Vagina (tissue), 2 donors: Measurements from ENCODE around the gene MUTYH.

Experiments
- CTCF ChIP-seq, 3 experiments: fragments of 450-650 bp in 2 of 3; fragments of 200-600 bp in 1 of 3; sonication (generic) in 1 of 3; IDR thresholded peaks; one replicate each; pipeline ENCODE4 v1.5.1; 2017 to 2019; ENCODE audit warnings: antibody characterized with exemption in 3 of 3, mild to moderate bottlenecking in 2 of 3, moderate library complexity in 2 of 3
- POLR2A ChIP-seq, 2 donors: fragments of 450-650 bp; IDR thresholded peaks; one replicate each; pipeline ENCODE4 v1.6.1; 2017; ENCODE audit warnings: antibody characterized with exemption in 2 of 2, mild to moderate bottlenecking in 2 of 2, moderate library complexity in 2 of 2

- TF ChIP-seq POLR2A (IDR thresholded peaks at IDR 0.05) (no peak), CTCF (IDR thresholded peaks at IDR 0.05) (no peak)
Observed at GRCh38 chr1:45331436-45332345, 8.5 kb downstream of the MUTYH start.
